ENCODE measurements around the gene SYAP1. TPM values are rescaled to one million over a fixed set of nuclear protein-coding genes. Genes with fewer than 3 reads are reported as not detected.

Gene SYAP1
- total and polyA plus RNA-seq, 9 of the 15 experiments (the other 6 are each of a cell fraction or from before 2014, with no cell fraction given), result 5.7 to 35.3 (median 27.6) TPM

- no peak for TF ChIP-seq CHD4 (IDR thresholded peaks at IDR 0.05; ENCODE audit: insufficient read depth, insufficient replicate concordance, low read depth, low read length, poor library complexity, severe bottlenecking)
- TF ChIP-seq CHD2 (IDR thresholded peaks at IDR 0.05; ENCODE audit: low read depth, low read length), result no peak
- no peak for TF ChIP-seq ZBTB7A (IDR thresholded peaks at IDR 0.05; ENCODE audit: borderline replicate concordance, control insufficient read depth, low read depth, low read length)
- no peak for TF ChIP-seq POLR2B (IDR thresholded peaks at IDR 0.05; ENCODE audit: low read depth, partially characterized antibody)
- TF ChIP-seq SRSF9 (IDR thresholded peaks at IDR 0.05; ENCODE audit: borderline replicate concordance, low read depth, low read length), result no peak
- TF ChIP-seq, protein P1, sequence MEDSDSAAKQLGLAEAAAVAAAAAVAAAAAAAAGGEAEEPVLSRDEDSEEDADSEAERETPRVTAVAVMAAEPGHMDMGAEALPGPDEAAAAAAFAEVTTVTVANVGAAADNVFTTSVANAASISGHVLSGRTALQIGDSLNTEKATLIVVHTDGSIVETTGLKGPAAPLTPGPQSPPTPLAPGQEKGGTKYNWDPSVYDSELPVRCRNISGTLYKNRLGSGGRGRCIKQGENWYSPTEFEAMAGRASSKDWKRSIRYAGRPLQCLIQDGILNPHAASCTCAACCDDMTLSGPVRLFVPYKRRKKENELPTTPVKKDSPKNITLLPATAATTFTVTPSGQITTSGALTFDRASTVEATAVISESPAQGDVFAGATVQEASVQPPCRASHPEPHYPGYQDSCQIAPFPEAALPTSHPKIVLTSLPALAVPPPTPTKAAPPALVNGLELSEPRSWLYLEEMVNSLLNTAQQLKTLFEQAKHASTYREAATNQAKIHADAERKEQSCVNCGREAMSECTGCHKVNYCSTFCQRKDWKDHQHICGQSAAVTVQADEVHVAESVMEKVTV (CRISPR knock-in tag; IDR thresholded peaks at IDR 0.05), result peak; percentile 68
- no peak for TF ChIP-seq ELF1 (tag; IDR thresholded peaks at IDR 0.05)
- TF ChIP-seq CBX8 (IDR thresholded peaks at IDR 0.05; ENCODE audit: borderline replicate concordance, extremely low read depth, low read depth, low read length, poor library complexity, severe bottlenecking), result no peak
- TF ChIP-seq, protein P2, sequence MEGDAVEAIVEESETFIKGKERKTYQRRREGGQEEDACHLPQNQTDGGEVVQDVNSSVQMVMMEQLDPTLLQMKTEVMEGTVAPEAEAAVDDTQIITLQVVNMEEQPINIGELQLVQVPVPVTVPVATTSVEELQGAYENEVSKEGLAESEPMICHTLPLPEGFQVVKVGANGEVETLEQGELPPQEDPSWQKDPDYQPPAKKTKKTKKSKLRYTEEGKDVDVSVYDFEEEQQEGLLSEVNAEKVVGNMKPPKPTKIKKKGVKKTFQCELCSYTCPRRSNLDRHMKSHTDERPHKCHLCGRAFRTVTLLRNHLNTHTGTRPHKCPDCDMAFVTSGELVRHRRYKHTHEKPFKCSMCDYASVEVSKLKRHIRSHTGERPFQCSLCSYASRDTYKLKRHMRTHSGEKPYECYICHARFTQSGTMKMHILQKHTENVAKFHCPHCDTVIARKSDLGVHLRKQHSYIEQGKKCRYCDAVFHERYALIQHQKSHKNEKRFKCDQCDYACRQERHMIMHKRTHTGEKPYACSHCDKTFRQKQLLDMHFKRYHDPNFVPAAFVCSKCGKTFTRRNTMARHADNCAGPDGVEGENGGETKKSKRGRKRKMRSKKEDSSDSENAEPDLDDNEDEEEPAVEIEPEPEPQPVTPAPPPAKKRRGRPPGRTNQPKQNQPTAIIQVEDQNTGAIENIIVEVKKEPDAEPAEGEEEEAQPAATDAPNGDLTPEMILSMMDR (IDR thresholded peaks at IDR 0.05 in 2 of 3, conservative IDR thresholded peaks at IDR 0.05 in 1 of 3; ENCODE audit: insufficient read depth in 2 of 3, low read depth in 1 of 3, low read length in 3 of 3), result peak; percentile 40 to 68 (median 47); a peak in 4 of 6 replicates
- no peak for TF ChIP-seq ETS2 (tag; IDR thresholded peaks at IDR 0.05; ENCODE audit: borderline replicate concordance, poor library complexity, severe bottlenecking)
- no peak for TF ChIP-seq ZNF75A (CRISPR knock-in tag; IDR thresholded peaks at IDR 0.05)
- TF ChIP-seq ZFP30 (CRISPR knock-in tag; IDR thresholded peaks at IDR 0.05; ENCODE audit: borderline replicate concordance), result no peak
- TF ChIP-seq SIN3B (IDR thresholded peaks at IDR 0.05; ENCODE audit: low read depth), result no peak
- TF ChIP-seq RBM25 (IDR thresholded peaks at IDR 0.05; ENCODE audit: low read depth, low read length, severe bottlenecking), result no peak
- TF ChIP-seq EGR1 (conservative IDR thresholded peaks at IDR 0.05), result no peak
- TF ChIP-seq ZNF644 (tag; IDR thresholded peaks at IDR 0.05; ENCODE audit: low read depth), result no peak
- no peak for TF ChIP-seq ZNF224 (CRISPR knock-in tag; IDR thresholded peaks at IDR 0.05)
- no peak for TF ChIP-seq NR1H2 (CRISPR knock-in tag; IDR thresholded peaks at IDR 0.05)
- TF ChIP-seq MTA2 (IDR thresholded peaks at IDR 0.05; ENCODE audit: low read depth), result no peak
- TF ChIP-seq PHF20 (IDR thresholded peaks at IDR 0.05; ENCODE audit: partially characterized antibody), result no peak
- no peak for TF ChIP-seq ZNF24 (IDR thresholded peaks at IDR 0.05)
- TF ChIP-seq, protein P3, sequence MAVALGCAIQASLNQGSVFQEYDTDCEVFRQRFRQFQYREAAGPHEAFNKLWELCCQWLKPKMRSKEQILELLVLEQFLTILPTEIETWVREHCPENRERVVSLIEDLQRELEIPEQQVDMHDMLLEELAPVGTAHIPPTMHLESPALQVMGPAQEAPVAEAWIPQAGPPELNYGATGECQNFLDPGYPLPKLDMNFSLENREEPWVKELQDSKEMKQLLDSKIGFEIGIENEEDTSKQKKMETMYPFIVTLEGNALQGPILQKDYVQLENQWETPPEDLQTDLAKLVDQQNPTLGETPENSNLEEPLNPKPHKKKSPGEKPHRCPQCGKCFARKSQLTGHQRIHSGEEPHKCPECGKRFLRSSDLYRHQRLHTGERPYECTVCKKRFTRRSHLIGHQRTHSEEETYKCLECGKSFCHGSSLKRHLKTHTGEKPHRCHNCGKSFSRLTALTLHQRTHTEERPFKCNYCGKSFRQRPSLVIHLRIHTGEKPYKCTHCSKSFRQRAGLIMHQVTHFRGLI (CRISPR knock-in tag; IDR thresholded peaks at IDR 0.05), result no peak
- TF ChIP-seq, protein P4, sequence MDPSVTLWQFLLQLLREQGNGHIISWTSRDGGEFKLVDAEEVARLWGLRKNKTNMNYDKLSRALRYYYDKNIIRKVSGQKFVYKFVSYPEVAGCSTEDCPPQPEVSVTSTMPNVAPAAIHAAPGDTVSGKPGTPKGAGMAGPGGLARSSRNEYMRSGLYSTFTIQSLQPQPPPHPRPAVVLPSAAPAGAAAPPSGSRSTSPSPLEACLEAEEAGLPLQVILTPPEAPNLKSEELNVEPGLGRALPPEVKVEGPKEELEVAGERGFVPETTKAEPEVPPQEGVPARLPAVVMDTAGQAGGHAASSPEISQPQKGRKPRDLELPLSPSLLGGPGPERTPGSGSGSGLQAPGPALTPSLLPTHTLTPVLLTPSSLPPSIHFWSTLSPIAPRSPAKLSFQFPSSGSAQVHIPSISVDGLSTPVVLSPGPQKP (CRISPR knock-in tag; IDR thresholded peaks at IDR 0.05), result no peak
- TF ChIP-seq ZNF133 (CRISPR knock-in tag; IDR thresholded peaks at IDR 0.05), result no peak
Measured at GRCh38 chrX:16671005-16671404, 48.4 kb upstream of the SYAP1 start (continued).

Measured in K562 (cell line).